HEK293 (cell line): Measurements from ENCODE around the gene CARD14.

ENCODE experiments used
- CTCF ChIA-PET: fragments of 350-600 bp; formaldehyde crosslinking; extraction: SDS; loops from one replicate; lab custom pipeline; 2021; ENCODE audit warnings: antibody characterized with exemption; lab: Yijun Ruan, JAX
- POLR2A ChIA-PET: fragments of 300-600 bp; formaldehyde crosslinking; extraction: SDS; loops from one replicate; lab custom pipeline; 2020; ENCODE audit warnings: antibody characterized with exemption, inconsistent platforms; lab: Yijun Ruan, JAX
- H3K27ac ChIP-seq: fragments of 200-500 bp; sonication (Bioruptor generic); 2 replicates; pipeline ENCODE4 v1.5.1; 2014; ENCODE audit warnings: low read depth, low read length, control low read depth, inconsistent platforms; ENCODE audit errors: extremely low read depth
- H3K36me3 ChIP-seq, 2 experiments: fragments of 200-500 bp in 1 of 2; sonication (Bioruptor generic) in 1 of 2; 1 replicate in 1 of 2; 2 replicates in 1 of 2; pipeline ENCODE4 v1.5.1; 2014 to 2017; ENCODE audit warnings: inconsistent platforms in 2 of 2, low read length in 2 of 2; ENCODE audit not compliant: control insufficient read depth in 2 of 2, insufficient read depth in 1 of 2
- H3K4me1 ChIP-seq: fragments of 200-500 bp; sonication (Bioruptor generic); 2 replicates; pipeline ENCODE4 v1.5.1; 2014; ENCODE audit warnings: mild to moderate bottlenecking, low read length, inconsistent platforms; ENCODE audit not compliant: control insufficient read depth, insufficient read depth
- H3K4me3 ChIP-seq: 2 replicates; pipeline ENCODE4 v1.5.1; 2011; ENCODE audit warnings: low read depth, mild to moderate bottlenecking, control low read depth, low read length, moderate library complexity
- H3K9me3 ChIP-seq: fragments of 200-500 bp; sonication (Bioruptor generic); 2 replicates; pipeline ENCODE4 v1.5.1; 2014; ENCODE audit warnings: low read depth, low read length, inconsistent platforms; ENCODE audit not compliant: control insufficient read depth, insufficient read depth
- ELK4 ChIP-seq: IDR thresholded peaks from 2 replicates; pipeline ENCODE4 v1.6.1; 2011; ENCODE audit warnings: mild to moderate bottlenecking, low read depth, low read length, borderline replicate concordance
- MYNN ChIP-seq: fragments of 450-650 bp; formaldehyde crosslinking; IDR thresholded peaks from 2 replicates; pipeline ENCODE4 v1.5.1; 2016; ENCODE audit warnings: missing biosample characterization, missing genetic modification characterization, borderline replicate concordance
- PBX3 ChIP-seq: sonication (generic); formaldehyde crosslinking; IDR thresholded peaks from 2 replicates; pipeline ENCODE4 v1.8.1; 2022; ENCODE audit warnings: mild to moderate bottlenecking, moderate library complexity, missing genetic modification reagents
- SALL2 ChIP-seq: fragments of 450-650 bp; formaldehyde crosslinking; IDR thresholded peaks from 2 replicates; pipeline ENCODE4 v1.5.0; 2017; ENCODE audit warnings: missing biosample characterization, mild to moderate bottlenecking, missing genetic modification characterization, borderline replicate concordance
- SCRT1 ChIP-seq: fragments of 450-650 bp; formaldehyde crosslinking; IDR thresholded peaks from 2 replicates; pipeline ENCODE4 v1.5.1; 2016; ENCODE audit warnings: missing biosample characterization, missing genetic modification characterization, borderline replicate concordance
- SCRT2 ChIP-seq: fragments of 450-650 bp; formaldehyde crosslinking; IDR thresholded peaks from 2 replicates; pipeline ENCODE4 v1.5.1; 2016; ENCODE audit warnings: missing biosample characterization, missing genetic modification characterization
- ZBTB21 ChIP-seq: fragments of 450-650 bp; formaldehyde crosslinking; IDR thresholded peaks from 2 replicates; pipeline ENCODE4 v1.5.1; 2017; ENCODE audit warnings: missing biosample characterization, missing genetic modification characterization
- ZBTB7A ChIP-seq: fragments of 450-650 bp; formaldehyde crosslinking; IDR thresholded peaks from 2 replicates; pipeline ENCODE4 v1.5.1; 2016; ENCODE audit warnings: low read depth, missing biosample characterization, missing genetic modification characterization
- ZFP69B ChIP-seq: fragments of 450-650 bp; formaldehyde crosslinking; IDR thresholded peaks from 2 replicates; pipeline ENCODE4 v1.5.1; 2016; ENCODE audit warnings: missing biosample characterization, missing genetic modification characterization
- ZIC2 ChIP-seq: fragments of 450-650 bp; formaldehyde crosslinking; IDR thresholded peaks from 2 replicates; pipeline ENCODE4 v1.5.1; 2016; ENCODE audit warnings: missing biosample characterization, missing genetic modification characterization
- ZNF112 ChIP-seq: fragments of 450-650 bp; formaldehyde crosslinking; IDR thresholded peaks from 2 replicates; pipeline ENCODE4 v1.5.0; 2017; ENCODE audit warnings: missing biosample characterization, missing genetic modification characterization
- ZNF140 ChIP-seq: fragments of 450-650 bp; formaldehyde crosslinking; IDR thresholded peaks from 2 replicates; pipeline ENCODE4 v1.5.1; 2016; ENCODE audit warnings: missing biosample characterization, missing genetic modification characterization
- ZNF146 ChIP-seq: fragments of 450-650 bp; formaldehyde crosslinking; IDR thresholded peaks from 2 replicates; pipeline ENCODE4 v1.5.1; 2016; ENCODE audit warnings: missing biosample characterization, missing genetic modification characterization
- ZNF169 ChIP-seq: fragments of 450-650 bp; formaldehyde crosslinking; IDR thresholded peaks from 2 replicates; pipeline ENCODE4 v1.5.1; 2016; ENCODE audit warnings: missing biosample characterization, missing genetic modification characterization
- ZNF2 ChIP-seq: fragments of 450-650 bp; formaldehyde crosslinking; IDR thresholded peaks from 2 replicates; pipeline ENCODE4 v1.5.1; 2016; ENCODE audit warnings: missing biosample characterization, missing genetic modification characterization
- ZNF324 ChIP-seq: fragments of 450-650 bp; formaldehyde crosslinking; IDR thresholded peaks from 2 replicates; pipeline ENCODE4 v1.5.1; 2016; ENCODE audit warnings: missing biosample characterization, missing genetic modification characterization
- ZNF37A ChIP-seq: fragments of 450-650 bp; IDR thresholded peaks from 2 replicates; pipeline ENCODE4 v1.5.1; 2018; ENCODE audit warnings: missing biosample characterization, missing genetic modification characterization
- ZNF391 ChIP-seq: fragments of 450-650 bp; formaldehyde crosslinking; IDR thresholded peaks from 2 replicates; pipeline ENCODE4 v1.5.1; 2016; ENCODE audit warnings: low read depth, missing biosample characterization, missing genetic modification characterization, borderline replicate concordance
- ZNF394 ChIP-seq: fragments of 450-650 bp; formaldehyde crosslinking; IDR thresholded peaks from 2 replicates; pipeline ENCODE4 v1.5.1; 2016; ENCODE audit warnings: missing biosample characterization, missing genetic modification characterization, mild to moderate bottlenecking, moderate library complexity, borderline replicate concordance
- ZNF398 ChIP-seq: fragments of 450-650 bp; formaldehyde crosslinking; IDR thresholded peaks from 2 replicates; pipeline ENCODE4 v1.5.1; 2017; ENCODE audit warnings: missing biosample characterization, missing genetic modification characterization
- ZNF416 ChIP-seq: fragments of 450-650 bp; formaldehyde crosslinking; IDR thresholded peaks from 2 replicates; pipeline ENCODE4 v1.5.1; 2016; ENCODE audit warnings: missing biosample characterization, missing genetic modification characterization
- ZNF548 ChIP-seq: fragments of 450-650 bp; formaldehyde crosslinking; IDR thresholded peaks from 2 replicates; pipeline ENCODE4 v1.5.1; 2016; ENCODE audit warnings: missing biosample characterization, missing genetic modification characterization
- ZNF555 ChIP-seq: fragments of 450-650 bp; formaldehyde crosslinking; conservative IDR thresholded peaks from 2 replicates; pipeline ENCODE4 v1.5.1; 2017; ENCODE audit warnings: missing biosample characterization, mild to moderate bottlenecking, missing genetic modification characterization, inconsistent platforms
- ZNF561 ChIP-seq: fragments of 450-650 bp; IDR thresholded peaks from 2 replicates; pipeline ENCODE4 v1.5.1; 2018; ENCODE audit warnings: missing biosample characterization, missing genetic modification characterization, borderline replicate concordance
- ZNF791 ChIP-seq: fragments of 450-650 bp; formaldehyde crosslinking; IDR thresholded peaks from 2 replicates; pipeline ENCODE4 v1.5.1; 2016; ENCODE audit warnings: missing biosample characterization, missing genetic modification characterization
- ZSCAN4 ChIP-seq: fragments of 450-650 bp; formaldehyde crosslinking; IDR thresholded peaks from 2 replicates; pipeline ENCODE4 v1.5.1; 2017; ENCODE audit warnings: missing biosample characterization, missing genetic modification characterization

The CARD14 gene

GRCh38 chr17:80220736-80221215, 50.9 kb downstream of the CARD14 start:
- CTCF ChIA-PET = no interaction called here
- Histone ChIP-seq H3K4me3 (peak overlapping the region; percentile 82), H3K9me3 (no peaks in the 10 kb centered on the region), H3K4me1 (peaks cover 8% of the 10 kb centered on the region; the same call in 1 of the 2 replicates)
- TF ChIP-seq ZNF391 (tag by site-specific recombination) = no peak
- TF ChIP-seq ZBTB7A (tag by site-specific recombination) = no peak
- no peak for TF ChIP-seq ZNF37A
- TF ChIP-seq ZNF146 = no peak
- no peak for TF ChIP-seq ZNF2 (tag by site-specific recombination)
- TF ChIP-seq ZNF548 (tag by site-specific recombination) = no peak
- TF ChIP-seq ZNF324 (tag by site-specific recombination) = no peak
- TF ChIP-seq MYNN = no peak
- TF ChIP-seq ZNF394 (tag by site-specific recombination) = peak; percentile 51; the same call in 1 of the 2 replicates
- TF ChIP-seq ZIC2 (tag by site-specific recombination) = peak; percentile 68
- TF ChIP-seq ZFP69B (tag by site-specific recombination) = no peak
- no peak for TF ChIP-seq ZNF112
- no peak for TF ChIP-seq ZNF398 (tag by site-specific recombination)
- TF ChIP-seq ZBTB21 (tag by site-specific recombination) = no peak
- TF ChIP-seq SALL2 (tag by site-specific recombination) = no peak
- TF ChIP-seq ZNF140 (tag by site-specific recombination) = no peak
- TF ChIP-seq ZNF561 (tag by site-specific recombination) = no peak
- no peak for TF ChIP-seq ZNF416 (tag by site-specific recombination)
- no peak for TF ChIP-seq PBX3
- TF ChIP-seq ZNF169 (tag by site-specific recombination) = no peak
- peak; percentile 98 for TF ChIP-seq SCRT2 (tag by site-specific recombination)
- TF ChIP-seq SCRT1 = peak; percentile 68
- no peak for TF ChIP-seq ZSCAN4 (tag by site-specific recombination)
- no peak for TF ChIP-seq ELK4
- no peak for TF ChIP-seq ZNF791
- no peak for TF ChIP-seq ZNF555 (tag by site-specific recombination)
- TF ChIP-seq, all 188 proteins: peak for 4
- Histone ChIP-seq H3K36me3 (peaks cover 8 to 47% of the 10 kb centered on the region in 2 experiments), H3K27ac (peak overlapping the region; percentile 93; the same call in 1 of the 2 replicates)
- POLR2A ChIA-PET = interaction anchor here (0.5 to 2.4 kb wide), 7 partner anchors 10 to 590 kb away, joined by 3 to 11 read pairs (median 5); no protein-coding TSS in a partner anchor
